HG02885 (cell line): ENCODE results near the gene CNRIP1.
"Not testable (repeated sequence)": the region's sequence is repeated elsewhere in the genome, so short reads cannot be mapped to it uniquely, and the experiment has no call there.

Experiments used
- ATAC-seq: cut with Tn5 transposase; IDR thresholded peaks from one replicate; pipeline ENCODE4 v1.9.1; 2021; ENCODE audit warnings: mild to moderate bottlenecking; ENCODE audit not compliant: unreplicated experiment, poor library complexity

Gene CNRIP1

GRCh38 chr2:68341583-68341982, 21.8 kb upstream of the CNRIP1 start:
- ATAC-seq, result no peak

DNA sequence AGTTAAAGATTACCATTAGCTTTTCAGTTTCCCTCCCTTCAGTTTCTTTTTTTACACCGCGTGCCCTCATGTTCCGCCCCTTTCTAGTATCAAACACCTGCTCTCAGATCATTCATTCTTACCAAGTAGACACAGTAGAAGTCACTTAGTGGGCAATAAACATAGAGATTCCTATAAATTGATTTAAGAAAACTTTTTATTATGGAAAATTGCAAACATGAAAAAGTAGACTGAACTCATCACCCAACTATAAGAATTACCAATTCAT, 21.2 kb upstream of the CNRIP1 start:
- ATAC-seq, result no peak

- no peak for ATAC-seq
Observed at GRCh38 chr2:68340226-68341061, 20.7 kb upstream of the CNRIP1 start.

GRCh38 chr2:68336192-68336591, 16.4 kb upstream of the CNRIP1 start:
- no peak for ATAC-seq

DNA sequence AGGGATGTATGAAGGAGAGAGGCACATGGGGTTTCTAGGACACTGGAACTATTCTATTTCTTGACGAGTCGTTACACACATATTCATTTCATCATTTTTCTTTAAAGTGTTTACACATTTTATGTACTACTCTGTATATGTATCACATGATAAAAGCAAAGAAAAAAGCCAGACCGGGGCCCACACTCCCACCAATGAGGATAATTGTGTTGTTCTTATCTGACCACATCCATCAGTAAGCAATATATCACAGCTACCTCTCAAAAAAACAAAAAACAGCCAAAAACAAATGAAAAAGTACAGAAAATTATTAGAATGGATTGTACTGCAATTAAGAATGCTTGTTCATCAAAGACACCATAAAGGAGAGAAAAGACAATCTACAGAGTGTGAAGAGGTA, 14.2 kb upstream of the CNRIP1 start:
- no peak for ATAC-seq

DNA sequence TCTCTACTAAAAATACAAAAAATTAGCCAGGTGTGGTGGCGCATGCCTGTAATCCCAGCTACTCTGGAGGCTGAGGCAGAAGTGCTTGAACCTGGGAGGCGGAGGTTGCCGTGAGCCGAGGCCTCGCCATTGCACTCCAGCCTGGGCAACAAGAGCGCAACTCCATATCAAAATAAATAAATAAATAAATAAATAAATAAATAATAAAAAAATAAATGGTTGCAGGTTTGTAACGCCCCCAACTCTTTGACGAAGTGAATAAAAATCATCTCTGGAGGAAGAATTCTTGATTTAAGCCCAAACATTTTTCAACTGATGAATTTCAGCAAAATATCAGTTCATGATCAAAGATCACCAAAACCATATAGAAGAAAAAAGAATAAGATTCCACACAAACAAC, 13.3 kb upstream of the CNRIP1 start:
- no peak for ATAC-seq

DNA sequence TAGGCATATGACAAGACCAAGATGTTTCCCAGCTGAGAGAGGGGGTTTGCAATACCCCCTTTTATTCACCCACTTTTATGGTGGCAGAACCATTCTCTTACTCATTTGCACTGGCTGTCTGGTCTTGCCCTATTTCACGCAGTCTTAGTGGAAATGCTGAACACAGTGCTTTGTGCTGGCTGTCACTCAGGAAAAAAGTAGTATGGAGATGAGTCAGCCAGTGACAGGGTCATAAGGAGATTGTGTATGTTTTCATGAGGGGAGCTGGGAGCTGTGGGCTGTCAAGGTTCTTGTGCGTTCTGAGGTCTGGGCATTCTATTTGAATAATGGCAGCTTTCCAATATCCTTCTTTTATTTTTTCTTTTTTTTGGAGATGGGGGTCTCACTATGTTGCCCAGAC, 10.9 kb upstream of the CNRIP1 start:
- ATAC-seq, result no peak

DNA sequence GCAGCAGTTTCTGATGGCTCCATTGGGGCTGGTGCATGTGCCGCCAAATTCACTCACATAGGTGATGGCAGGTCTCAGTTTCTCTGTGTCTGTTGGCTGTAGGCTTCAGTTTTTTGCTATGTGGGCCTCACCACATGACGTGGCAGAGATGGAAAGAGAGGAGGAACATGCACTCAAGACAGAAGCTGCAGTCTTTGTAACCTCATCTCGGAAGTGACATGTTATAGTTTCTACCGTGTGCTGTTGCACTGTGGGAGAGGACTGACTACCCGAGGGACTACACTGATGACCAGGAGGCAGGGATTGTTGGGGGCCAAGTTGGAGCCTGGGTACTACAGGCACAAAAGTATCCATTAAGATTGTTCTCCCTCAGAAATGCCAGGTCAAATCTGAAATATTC, 9.2 kb upstream of the CNRIP1 start:
- no peak for ATAC-seq

- ATAC-seq, result no peak
Observed at GRCh38 chr2:68325056-68325455, 5.3 kb upstream of the CNRIP1 start.

DNA sequence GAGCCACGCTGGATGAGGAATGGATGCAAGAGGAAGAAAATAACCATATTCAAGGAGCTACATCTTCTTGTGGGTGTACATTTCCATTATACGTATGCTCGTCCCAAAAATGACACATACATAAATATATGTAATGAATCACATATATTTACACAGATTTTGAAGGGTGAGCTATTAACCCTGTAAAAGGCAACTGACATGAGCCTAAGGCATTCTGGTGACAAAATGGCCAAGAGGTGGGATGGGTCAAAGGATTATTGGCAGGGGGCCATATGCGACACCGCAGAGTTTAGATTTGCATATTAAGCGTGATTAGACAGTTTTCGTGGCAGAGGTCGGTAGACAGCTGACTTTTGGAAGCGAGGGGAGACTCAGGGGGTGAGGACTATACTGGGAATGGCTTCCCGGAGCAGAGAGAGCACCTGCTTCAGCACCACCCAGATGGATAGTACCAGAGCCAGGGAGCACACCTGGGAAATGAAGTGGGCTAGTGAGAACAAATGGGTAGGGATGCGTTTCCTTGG, 431 bp upstream of the CNRIP1 start:
- no peak for ATAC-seq

DNA sequence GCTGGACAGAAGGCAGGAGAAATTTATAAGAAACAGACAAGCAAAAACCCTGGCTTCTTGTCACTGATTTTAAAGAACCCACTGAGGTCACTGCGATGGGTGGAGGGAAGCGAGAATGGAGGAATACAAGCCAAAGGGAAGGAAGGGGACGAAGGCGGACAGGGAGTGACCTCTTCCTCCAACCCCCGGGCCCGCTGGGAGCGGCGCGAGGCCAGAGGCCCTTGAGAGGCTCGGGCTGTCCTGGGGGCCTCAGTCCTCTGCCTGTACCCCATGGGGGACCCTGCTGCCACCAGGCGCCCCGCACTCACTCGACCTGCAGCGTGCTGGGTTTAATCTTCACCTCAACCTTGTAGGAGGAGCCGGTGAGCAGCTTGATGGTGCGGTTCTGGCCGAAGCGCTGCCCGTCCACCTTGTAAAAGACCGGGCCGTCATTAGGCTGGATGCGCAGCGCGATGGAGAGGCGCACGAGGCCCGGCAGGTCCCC, 793 bp downstream of the CNRIP1 start:
- peak; percentile 18 for ATAC-seq

GRCh38 chr2:68317971-68318913, 1.5 kb downstream of the CNRIP1 start:
- ATAC-seq, result no peak

- ATAC-seq, result no peak
Observed at GRCh38 chr2:68316111-68316510, 3.6 kb downstream of the CNRIP1 start.

DNA sequence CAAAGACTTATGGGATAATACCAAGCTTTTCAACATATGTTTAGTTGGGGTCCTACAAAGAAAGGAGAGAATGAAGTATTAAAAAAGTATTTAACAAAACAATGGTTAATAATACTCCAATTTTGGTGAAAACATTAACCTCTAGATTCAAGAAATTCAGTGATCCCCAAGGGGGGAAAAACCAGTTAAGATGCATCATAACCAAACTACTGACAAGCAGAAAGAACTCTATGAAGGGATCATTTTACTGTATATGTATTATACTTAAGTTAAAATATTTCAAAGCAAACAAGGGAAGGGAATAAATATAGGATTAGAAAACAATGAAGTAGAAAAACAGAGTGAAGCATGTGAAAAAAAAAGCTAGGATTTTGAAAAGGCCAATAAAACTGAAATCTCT, 8.7 kb downstream of the CNRIP1 start:
- ATAC-seq, result no peak

DNA sequence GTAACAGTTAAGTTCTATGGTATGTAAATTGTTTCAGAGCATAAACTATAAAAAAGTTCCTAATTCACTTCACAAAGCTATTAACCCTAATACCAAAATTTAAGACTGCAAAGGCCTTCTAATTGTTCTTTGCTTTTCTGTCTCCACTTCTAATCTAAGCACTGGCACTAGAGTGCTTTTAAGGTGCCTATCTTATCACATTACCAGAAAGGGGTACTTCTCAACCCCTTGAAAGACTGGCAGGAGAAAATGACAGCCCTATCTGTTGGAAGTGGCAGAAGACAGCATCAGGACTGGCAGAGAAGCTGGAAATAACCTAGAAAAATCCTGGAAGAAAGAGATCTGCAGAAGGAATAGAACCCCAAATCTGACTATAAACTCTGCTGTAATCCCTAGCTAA, 10.3 kb downstream of the CNRIP1 start:
- no peak for ATAC-seq

DNA sequence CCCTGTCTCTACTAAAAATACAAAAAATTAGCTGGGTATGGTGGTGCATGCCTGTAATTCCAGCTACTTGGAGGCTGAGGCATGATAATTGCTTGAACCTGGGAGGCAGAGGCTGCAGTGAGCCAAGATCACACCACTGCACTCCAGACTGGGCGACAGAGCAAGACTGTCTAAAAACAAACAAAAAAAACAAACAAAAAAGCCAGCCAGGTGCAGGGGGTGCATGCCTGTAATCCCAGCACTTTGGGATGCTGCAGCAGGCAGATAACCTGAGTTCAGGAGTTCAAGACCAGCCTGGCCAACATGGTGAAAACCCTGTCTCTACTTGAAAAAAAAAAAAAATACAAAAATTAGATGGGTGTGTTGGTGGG, 15.9 kb downstream of the CNRIP1 start:
- not testable (repeated sequence) for ATAC-seq

DNA sequence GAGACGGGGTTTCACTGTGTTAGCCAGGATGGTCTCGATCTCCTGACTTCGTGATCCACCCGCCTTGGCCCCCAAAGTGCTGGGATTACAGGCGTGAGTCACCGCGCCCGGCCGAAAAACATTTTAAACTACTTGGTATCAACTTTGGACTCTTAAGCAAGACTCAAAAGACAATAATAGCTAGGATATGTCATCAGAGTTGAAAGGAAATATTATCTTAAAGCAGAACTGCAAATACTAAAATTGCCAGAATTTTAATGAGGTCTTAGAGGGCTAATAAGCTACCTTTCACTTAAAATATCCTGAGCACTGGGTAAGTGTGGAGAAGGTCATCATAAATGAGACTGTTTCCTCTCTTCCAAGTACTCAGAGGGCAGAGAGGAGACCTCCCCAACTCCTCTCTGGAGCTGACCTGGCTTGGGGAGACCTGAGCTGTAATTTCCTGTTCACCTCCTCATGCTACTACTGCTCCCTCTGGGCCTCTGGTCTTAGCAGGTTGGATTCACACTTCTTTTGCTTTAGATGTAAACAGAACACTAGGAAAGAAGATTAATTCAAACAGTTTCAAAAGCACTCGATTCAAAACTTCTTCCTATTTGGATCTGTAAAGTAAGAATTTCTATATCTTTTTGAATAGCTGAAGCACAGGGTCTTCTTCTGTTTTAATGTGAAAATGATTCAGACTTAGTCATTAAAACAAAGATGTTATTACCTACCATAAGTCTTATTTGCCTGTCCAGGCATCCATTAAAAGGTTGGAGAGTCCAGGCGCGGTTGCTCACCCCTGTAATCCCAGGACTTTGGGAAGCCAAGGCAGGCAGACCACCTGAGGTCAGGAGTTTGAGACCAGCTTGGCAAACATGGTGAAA, 16.5 kb downstream of the CNRIP1 start:
- ATAC-seq, result no peak

GRCh38 chr2:68302281-68302875, 17.4 kb downstream of the CNRIP1 start:
- no peak for ATAC-seq

DNA sequence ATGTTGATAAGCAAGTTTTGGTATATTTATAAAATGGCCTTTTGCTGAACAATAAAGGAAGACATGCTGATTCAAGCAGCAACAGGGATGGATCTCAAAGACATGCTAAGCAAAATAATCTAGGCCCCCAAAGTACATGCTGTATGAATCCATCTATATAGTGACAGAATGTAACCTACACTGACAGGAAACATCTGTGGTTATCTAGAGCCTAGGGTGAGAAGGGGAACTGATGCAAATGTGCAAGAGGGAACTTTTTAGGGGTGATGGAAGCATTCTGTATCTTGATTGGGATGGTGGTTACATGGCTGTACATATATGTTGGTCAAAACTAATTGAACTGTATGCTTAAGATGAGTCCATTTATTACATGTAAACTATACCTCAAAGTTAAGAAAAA, 24.2 kb downstream of the CNRIP1 start:
- peak; percentile 90 for ATAC-seq

GRCh38 chr2:68294913-68295312, 24.8 kb downstream of the CNRIP1 start:
- ATAC-seq, result no peak
